IMR-90 (cell line): ENCODE measurements around the gene SYNRG. TPM values are rescaled to one million over a fixed set of nuclear protein-coding genes. Genes with fewer than 3 reads are reported as not detected.

Experiments used
- ATAC-seq: fragments of 200-7000 bp; cut with Tn5 transposase; 2 replicates; pipeline ENCODE4 v1.9.1; 2020; ENCODE audit warnings: low read depth, mild to moderate bottlenecking, moderate library complexity
- BruUV-seq: library from RNA; stranded (reverse); fragments of 400-500 nt; replicated peaks from 2 replicates; lab custom pipeline; 2021; lab: Mats Ljungman, UMichigan
- CTCF ChIA-PET: fragments of 300-600 bp; formaldehyde crosslinking; extraction: SDS; loops from one replicate; lab custom pipeline; 2021; ENCODE audit warnings: antibody characterized with exemption; lab: Yijun Ruan, JAX
- POLR2A ChIA-PET: fragments of 300-600 bp; sonication (Branson Sonifier 250); formaldehyde crosslinking; loops from one replicate; lab custom pipeline; 2022; ENCODE audit warnings: antibody characterized with exemption; ENCODE audit not compliant: unreplicated experiment; lab: Charles Lee
- DNase-seq: peaks from one replicate; pipeline ENCODE4 v3.0.0; 2013
- H2AFZ ChIP-seq: replicated peaks from 2 replicates; pipeline ENCODE3; 2013; ENCODE audit warnings: low read length, mild to moderate bottlenecking; ENCODE audit not compliant: poor library complexity
- H2AK5ac ChIP-seq: 2 replicates; pipeline ENCODE4 v1.6.1; 2013; ENCODE audit warnings: low read depth, low read length, inconsistent platforms
- H2AK9ac ChIP-seq: replicated peaks from 2 replicates; pipeline ENCODE3; 2013; ENCODE audit warnings: mild to moderate bottlenecking, low read depth, low read length, moderate library complexity; ENCODE audit not compliant: poor library complexity
- H2BK120ac ChIP-seq: 2 replicates; pipeline ENCODE4 v1.6.1; 2013; ENCODE audit warnings: low read depth, low read length, inconsistent platforms
- H2BK15ac ChIP-seq: 3 replicates; pipeline ENCODE4 v1.6.1; 2013; ENCODE audit warnings: low read depth, low read length, inconsistent platforms
- H2BK20ac ChIP-seq: 2 replicates; pipeline ENCODE4 v1.6.1; 2013; ENCODE audit warnings: low read depth, mild to moderate bottlenecking, inconsistent platforms, low read length, moderate library complexity
- H2BK5ac ChIP-seq: 2 replicates; pipeline ENCODE4 v1.6.1; 2013; ENCODE audit warnings: mild to moderate bottlenecking, low read depth, low read length, inconsistent platforms; ENCODE audit not compliant: poor library complexity, severe bottlenecking
- H3K14ac ChIP-seq: replicated peaks from 2 replicates; pipeline ENCODE4 v1.6.1; 2013; ENCODE audit warnings: low read depth, low read length, inconsistent platforms
- H3K18ac ChIP-seq: 2 replicates; pipeline ENCODE4 v1.6.1; 2013; ENCODE audit warnings: low read depth, low read length, control low read depth
- H3K23ac ChIP-seq: 2 replicates; pipeline ENCODE4 v1.6.1; 2013; ENCODE audit warnings: low read depth, low read length, inconsistent platforms
- H3K27ac ChIP-seq: 2 replicates; pipeline ENCODE4 v1.5.1; 2013; ENCODE audit warnings: mild to moderate bottlenecking, control low read depth, low read length; ENCODE audit not compliant: insufficient read depth
- H3K27me3 ChIP-seq: 2 replicates; pipeline ENCODE4 v1.6.1; 2013; ENCODE audit warnings: low read length; ENCODE audit not compliant: control insufficient read depth, insufficient read depth
- H3K36me3 ChIP-seq: 2 replicates; pipeline ENCODE4 v1.6.1; 2013; ENCODE audit warnings: low read length, mixed read lengths; ENCODE audit not compliant: control insufficient read depth, insufficient read depth
- H3K4ac ChIP-seq: 2 replicates; pipeline ENCODE4 v1.6.1; 2013; ENCODE audit warnings: low read depth, low read length, inconsistent platforms
- H3K4me1 ChIP-seq: 2 replicates; pipeline ENCODE4 v1.6.1; 2013; ENCODE audit warnings: low read length, mixed read lengths; ENCODE audit not compliant: control insufficient read depth, insufficient read depth
- H3K4me2 ChIP-seq: 2 replicates; pipeline ENCODE4 v1.6.1; 2013; ENCODE audit warnings: low read depth, mild to moderate bottlenecking, control low read depth, low read length, moderate library complexity
- H3K4me3 ChIP-seq: 2 replicates; pipeline ENCODE4 v1.5.1; 2013; ENCODE audit warnings: low read depth, mild to moderate bottlenecking, control low read depth, low read length, moderate library complexity; ENCODE audit not compliant: insufficient read depth
- H3K56ac ChIP-seq: 2 replicates; pipeline ENCODE4 v1.6.1; 2013; ENCODE audit warnings: low read length, inconsistent platforms; ENCODE audit not compliant: insufficient read depth; ENCODE audit errors: extremely low read depth
- H3K79me1 ChIP-seq, 2 experiments: 2 replicates each; pipeline ENCODE4 v1.6.1; 2013; ENCODE audit warnings: low read length in 2 of 2, inconsistent platforms in 1 of 2, low read depth in 1 of 2
- H3K9ac ChIP-seq: 2 replicates; pipeline ENCODE4 v1.6.1; 2013; ENCODE audit warnings: low read depth, low read length, control low read depth
- H3K9me1 ChIP-seq: 2 replicates; pipeline ENCODE4 v1.6.1; 2013; ENCODE audit warnings: low read length, inconsistent platforms; ENCODE audit not compliant: insufficient read depth
- H3K9me3 ChIP-seq: 2 replicates; pipeline ENCODE4 v1.6.1; 2013; ENCODE audit warnings: low read length; ENCODE audit not compliant: control insufficient read depth, insufficient read depth
- H4K20me1 ChIP-seq: 2 replicates; pipeline ENCODE4 v1.6.1; 2013; ENCODE audit warnings: low read length, inconsistent platforms; ENCODE audit not compliant: insufficient read depth
- H4K5ac ChIP-seq: 2 replicates; pipeline ENCODE4 v1.6.1; 2013; ENCODE audit warnings: mild to moderate bottlenecking, low read depth, low read length, control low read depth
- H4K8ac ChIP-seq, 2 experiments: 2 replicates each; pipeline ENCODE4 v1.6.1; 2013; ENCODE audit warnings: low read depth in 2 of 2, low read length in 2 of 2, control low read depth in 1 of 2, inconsistent platforms in 1 of 2
- H4K91ac ChIP-seq: 2 replicates; pipeline ENCODE4 v1.6.1; 2013; ENCODE audit warnings: low read depth, low read length, inconsistent platforms; ENCODE audit not compliant: insufficient read depth
- BHLHE40 ChIP-seq: fragments of 150-350 bp; IDR thresholded peaks from 2 replicates; pipeline ENCODE4 v1.6.1; 2016; ENCODE audit warnings: mild to moderate bottlenecking, low read depth, low read length
- CEBPB ChIP-seq: IDR thresholded peaks from 2 replicates; pipeline ENCODE4 v1.6.1; 2012; ENCODE audit warnings: low read depth, low read length, improper control_type of control experiment
- CHD1 ChIP-seq: IDR thresholded peaks from 2 replicates; pipeline ENCODE4 v1.6.1; 2012; ENCODE audit warnings: low read depth, low read length, improper control_type of control experiment
- FOS ChIP-seq: fragments of 150-350 bp; IDR thresholded peaks from 2 replicates; pipeline ENCODE4 v1.6.1; 2016; ENCODE audit warnings: low read depth, low read length
- MAFK ChIP-seq: IDR thresholded peaks from 2 replicates; pipeline ENCODE4 v1.6.1; 2012; ENCODE audit warnings: low read depth, low read length, improper control_type of control experiment
- MAZ ChIP-seq: IDR thresholded peaks from 2 replicates; pipeline ENCODE4 v1.6.1; 2012; ENCODE audit warnings: low read depth, mild to moderate bottlenecking, low read length, improper control_type of control experiment, moderate library complexity, borderline replicate concordance
- MXI1 ChIP-seq: IDR thresholded peaks from 2 replicates; pipeline ENCODE4 v1.6.1; 2012; ENCODE audit warnings: low read depth, mild to moderate bottlenecking, low read length, moderate library complexity, borderline replicate concordance
- NFE2L2 ChIP-seq: fragments of 150-350 bp; IDR thresholded peaks from 2 replicates; pipeline ENCODE4 v1.6.1; 2016; ENCODE audit warnings: low read depth, mild to moderate bottlenecking, low read length
- POLR2A ChIP-seq: IDR thresholded peaks from 2 replicates; pipeline ENCODE4 v1.6.1; 2012; ENCODE audit warnings: mild to moderate bottlenecking, low read depth, low read length
- RAD21 ChIP-seq: IDR thresholded peaks from 2 replicates; pipeline ENCODE4 v1.6.1; 2012; ENCODE audit warnings: low read length, improper control_type of control experiment
- RCOR1 ChIP-seq: IDR thresholded peaks from 2 replicates; pipeline ENCODE4 v1.6.1; 2012; ENCODE audit warnings: mild to moderate bottlenecking, low read length, improper control_type of control experiment; ENCODE audit not compliant: insufficient replicate concordance
- RFX5 ChIP-seq: IDR thresholded peaks from 2 replicates; pipeline ENCODE4 v1.8.0; 2012; ENCODE audit warnings: low read depth, mild to moderate bottlenecking, low read length, moderate library complexity
- SMC3 ChIP-seq: fragments of 150-350 bp; IDR thresholded peaks from 2 replicates; pipeline ENCODE4 v1.6.1; 2016; ENCODE audit warnings: low read depth, mild to moderate bottlenecking, antibody characterized with exemption, low read length, moderate library complexity
- WGBS, 2 experiments: methylation state at CpG; one replicate each; pipeline versions ENCODE4 v1.1.5 to v1.1.7; 2013; ENCODE audit warnings: missing lambda C conversion rate in 2 of 2; ENCODE audit not compliant: insufficient read length in 1 of 2; ENCODE audit errors: extremely low coverage in 2 of 2; 5-methylcytosine and 5-hydroxymethylcytosine counted together
- dilution Hi-C: fragments of 300-500 bp; cut with HindIII; formaldehyde crosslinking; loops from one replicate; pipeline ENCODE4 v1.14.3; 2018; ENCODE audit warnings: low sequenced_read_pairs; ENCODE audit not compliant: unreplicated experiment
- in situ Hi-C: fragments of 300-500 bp; cut with MboI; formaldehyde crosslinking; loops from 3 replicates; pipeline ENCODE4 v1.14.3; 2019; ENCODE audit warnings: low sequenced_read_pairs, inconsistent platforms, mixed read lengths
- intact Hi-C: fragments of 100-400 bp; cut with micrococcal nuclease; formaldehyde crosslinking; loops from 2 replicates; pipeline ENCODE4 v1.10.0; 2022
- polyA plus RNA-seq, 3 experiments: library from polyadenylated mRNA; depleted of rRNA; stranded (reverse); fragments of >200 nt; gene quantifications; 2 replicates each; pipeline ENCODE4 v1.2.3, GENCODE V29; 2012; ENCODE audit warnings: low replicate concordance in 1 of 3
- total RNA-seq: library from RNA; depleted of rRNA; stranded (reverse); fragments of >200 nt; gene quantifications from 2 replicates; pipeline ENCODE4 v1.2.3, GENCODE V29; 2012
- TF ChIP-seq, protein P1 (sequence below): fragments of 150-350 bp; IDR thresholded peaks from 2 replicates; pipeline ENCODE4 v1.6.1; 2017; ENCODE audit warnings: mild to moderate bottlenecking, antibody characterized with exemption, low read length, low read depth
- TF ChIP-seq, protein P2 (sequence below): fragments of 150-350 bp; IDR thresholded peaks from 2 replicates; pipeline ENCODE4 v1.6.1; 2016; ENCODE audit warnings: low read depth, mild to moderate bottlenecking, low read length, moderate library complexity, borderline replicate concordance

The SYNRG gene
- total and polyA plus RNA-seq, 2 of the 4 experiments (the other 2 are of a cell fraction): 11.7 to 15.2 TPM

DNA sequence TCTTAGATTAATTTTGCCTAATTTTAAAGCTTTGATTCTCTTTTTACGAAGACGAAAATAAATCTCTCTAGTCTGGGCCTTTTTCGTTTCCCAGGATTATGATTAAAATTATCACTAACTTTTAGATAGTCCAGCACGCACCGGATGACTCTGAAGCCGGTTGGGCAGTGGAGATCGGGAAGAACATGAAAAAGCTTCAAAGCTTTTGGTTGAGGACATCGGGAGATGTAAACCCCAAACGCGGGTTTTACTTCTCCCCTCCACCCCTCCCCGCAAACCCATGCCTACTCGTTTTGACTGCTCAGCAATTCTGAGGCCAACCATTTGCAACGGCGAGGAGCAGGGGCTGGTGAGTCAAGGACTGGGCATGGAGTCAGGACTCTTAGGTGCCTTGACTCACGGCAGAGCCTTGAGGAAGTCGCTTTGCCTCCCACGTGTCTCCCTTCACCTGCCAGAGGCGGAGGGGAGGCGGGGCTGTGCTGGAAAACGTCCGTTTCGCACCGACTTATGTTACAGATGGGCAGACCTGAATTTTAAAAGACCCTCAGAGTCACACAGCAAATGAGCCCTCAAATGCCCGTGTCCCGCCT lies 120.5 kb downstream of the SYNRG start:
- Histone ChIP-seq H3K4ac (peak overlapping the region; percentile 94), H3K23ac (peak overlapping the region; percentile 51), H3K9me3 (no peaks in the 10 kb centered on the region), H2AK9ac (peak overlapping the region; percentile 99), H2BK20ac (peak overlapping the region; percentile 44), H2AFZ (peak overlapping the region; percentile 94), H3K18ac (0 out of 2 replicates have a peak overlapping the region, but pooled peaks have one; percentile 11), H4K91ac (peak overlapping the region; percentile 87), H3K9me1 (peaks cover 4% of the 10 kb centered on the region; the same call in 1 of the 2 replicates), H3K27me3 (no peaks in the 10 kb centered on the region), H2AK5ac (peak overlapping the region; percentile 96), H2BK15ac (peak overlapping the region; percentile 79; the same call in 2 of the 3 replicates), H3K4me1 (peaks cover 8% of the 10 kb centered on the region; the same call in 1 of the 2 replicates), H4K5ac (no peak overlapping the region), H4K8ac (peak overlapping the region; percentile 50 to 58; a peak in 2 of 4 replicates), H4K20me1 (peaks cover 31% of the 10 kb centered on the region), H2BK120ac (peak overlapping the region; percentile 22), H3K9ac (peak overlapping the region; percentile 93), H3K79me1 (peaks cover 0 to 39% of the 10 kb centered on the region in 2 experiments; a peak in 2 of 4 replicates), H3K4me2 (peak overlapping the region; percentile 58), H3K4me3 (peak overlapping the region; percentile 95), H2BK5ac (peak overlapping the region; percentile 97), H3K14ac (peak overlapping the region; percentile 89), H3K56ac (peak overlapping the region; percentile 65), H3K36me3 (no peaks in the 10 kb centered on the region), H3K27ac (peak overlapping the region; percentile 94)
- DNase-seq (peak; percentile 97), ATAC-seq (peak; percentile 12)
- in situ Hi-C loops: no loop called here
- ChIA-PET POLR2A (interaction anchor here (0.6 kb wide), 1 partner anchor 9 kb away, joined by 3 read pairs; no protein-coding TSS in a partner anchor), CTCF (no interaction called here)
- no TSS peak for BruUV-seq
- dilution Hi-C loops: no loop called here
- TF ChIP-seq CEBPB (peak; percentile 63), NFE2L2 (peak; percentile 47; the same call in 1 of the 2 replicates), MAFK (peak; percentile 98), POLR2A (no peak), RAD21 (no peak), FOS (peak; percentile 87), RCOR1 (peak; percentile 51), MXI1 (peak; percentile 93), BHLHE40 (peak; percentile 50), CHD1 (0 out of 2 replicates have a peak, but pooled peaks have one; percentile 88), MAZ (no peak), SMC3 (no peak), RFX5 (no peak)
- TF ChIP-seq, protein P1, sequence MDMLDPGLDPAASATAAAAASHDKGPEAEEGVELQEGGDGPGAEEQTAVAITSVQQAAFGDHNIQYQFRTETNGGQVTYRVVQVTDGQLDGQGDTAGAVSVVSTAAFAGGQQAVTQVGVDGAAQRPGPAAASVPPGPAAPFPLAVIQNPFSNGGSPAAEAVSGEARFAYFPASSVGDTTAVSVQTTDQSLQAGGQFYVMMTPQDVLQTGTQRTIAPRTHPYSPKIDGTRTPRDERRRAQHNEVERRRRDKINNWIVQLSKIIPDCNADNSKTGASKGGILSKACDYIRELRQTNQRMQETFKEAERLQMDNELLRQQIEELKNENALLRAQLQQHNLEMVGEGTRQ: peak; percentile 79
- TF ChIP-seq, protein P2, sequence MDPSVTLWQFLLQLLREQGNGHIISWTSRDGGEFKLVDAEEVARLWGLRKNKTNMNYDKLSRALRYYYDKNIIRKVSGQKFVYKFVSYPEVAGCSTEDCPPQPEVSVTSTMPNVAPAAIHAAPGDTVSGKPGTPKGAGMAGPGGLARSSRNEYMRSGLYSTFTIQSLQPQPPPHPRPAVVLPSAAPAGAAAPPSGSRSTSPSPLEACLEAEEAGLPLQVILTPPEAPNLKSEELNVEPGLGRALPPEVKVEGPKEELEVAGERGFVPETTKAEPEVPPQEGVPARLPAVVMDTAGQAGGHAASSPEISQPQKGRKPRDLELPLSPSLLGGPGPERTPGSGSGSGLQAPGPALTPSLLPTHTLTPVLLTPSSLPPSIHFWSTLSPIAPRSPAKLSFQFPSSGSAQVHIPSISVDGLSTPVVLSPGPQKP: no peak
- WGBS, 2 experiments: 0% methylated on average over 12 of the region's 25 CpGs; no CpG with 5 or more reads in 1 of the 2 experiments
- intact Hi-C loops: loop anchor here (2.0 kb wide), 1 partner anchor 116 kb away; no protein-coding TSS in a partner anchor
